Peyer's patch (tissue), 4 donors: Measurements from ENCODE around the gene CDH4. TPM values are rescaled to one million over a fixed set of nuclear protein-coding genes. Genes with fewer than 3 reads are reported as not detected.

Source experiments
- DNase-seq, 3 donors: peaks; one replicate each; pipeline ENCODE4 v3.0.0-alpha.2; 2017 to 2019
- H3K27ac ChIP-seq, 4 donors: fragments of 200-600 bp; sonication (generic); one replicate each; pipeline ENCODE4 v1.5.1; 2016 to 2019
- H3K27me3 ChIP-seq, 2 donors: fragments of 200-600 bp; sonication (generic); one replicate each; pipeline ENCODE4 v1.5.1; 2019
- H3K36me3 ChIP-seq, 3 donors: fragments of 200-600 bp; sonication (generic); one replicate each; pipeline ENCODE4 v1.5.1; 2016 to 2019
- H3K4me1 ChIP-seq, 4 donors: fragments of 200-600 bp; sonication (generic); one replicate each; pipeline ENCODE4 v1.5.1; 2016 to 2019
- H3K4me3 ChIP-seq, 4 donors: fragments of 200-600 bp; sonication (generic); 1 replicate in 3 of 4; 2 replicates in 1 of 4; pipeline ENCODE4 v1.5.1; 2016 to 2019; ENCODE audit warnings: mild to moderate bottlenecking in 1 of 4
- H3K9me3 ChIP-seq, 4 donors: fragments of 200-600 bp; sonication (generic); one replicate each; pipeline ENCODE4 v1.5.1; 2016 to 2019; ENCODE audit warnings: mild to moderate bottlenecking in 1 of 4
- POLR2A ChIP-seq, 2 donors: fragments of 450-650 bp; IDR thresholded peaks; one replicate each; pipeline ENCODE4 v1.5.1; 2017; ENCODE audit warnings: antibody characterized with exemption in 2 of 2, mild to moderate bottlenecking in 2 of 2, moderate library complexity in 2 of 2
- total RNA-seq, 4 donors: library from RNA; depleted of rRNA; stranded (reverse); fragments of >200 nt; gene quantifications; one replicate each; pipeline ENCODE4 v1.1.0, GENCODE V29; 2016
- TF ChIP-seq, protein P1 (sequence below), 6 experiments: fragments of 450-650 bp in 4 of 6; fragments of 200-600 bp in 2 of 6; sonication (generic) in 1 of 6; IDR thresholded peaks; one replicate each; pipeline ENCODE4 v1.5.1; 2017 to 2019; ENCODE audit warnings: antibody characterized with exemption in 6 of 6, mild to moderate bottlenecking in 3 of 6, moderate library complexity in 1 of 6

CDH4 gene
- total RNA-seq, 4 donors from 2014 or later: 0.27 TPM; not detected in 3

DNA sequence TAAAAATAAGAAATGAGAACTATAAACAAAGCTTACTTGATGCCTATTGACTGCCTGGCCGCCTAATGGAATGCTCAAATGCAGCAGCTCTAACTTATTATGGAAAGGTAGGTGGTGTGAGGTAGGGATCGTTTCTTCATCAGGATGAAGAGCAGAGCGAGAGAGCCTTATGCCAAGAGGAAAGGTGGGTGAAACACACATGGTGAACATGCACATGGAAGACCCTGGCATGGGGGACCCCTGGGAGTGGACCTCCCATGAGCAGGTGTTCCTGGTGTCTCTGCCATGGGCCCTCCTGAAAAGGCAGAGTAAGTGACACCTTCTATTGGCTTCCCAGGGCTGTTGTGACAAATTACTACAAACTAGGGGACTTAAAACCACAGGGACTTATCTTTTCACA, 130.1 kb downstream of the CDH4 start:
- Histone ChIP-seq H3K27me3 (no peaks in the 10 kb centered on the region), H3K4me1 (no peaks in the 10 kb centered on the region), H3K4me3 (no peak overlapping the region), H3K36me3 (no peaks in the 10 kb centered on the region), H3K27ac (no peak overlapping the region), H3K9me3 (no peaks in the 10 kb centered on the region)
- DNase-seq: no peak
- TF ChIP-seq, protein P1, sequence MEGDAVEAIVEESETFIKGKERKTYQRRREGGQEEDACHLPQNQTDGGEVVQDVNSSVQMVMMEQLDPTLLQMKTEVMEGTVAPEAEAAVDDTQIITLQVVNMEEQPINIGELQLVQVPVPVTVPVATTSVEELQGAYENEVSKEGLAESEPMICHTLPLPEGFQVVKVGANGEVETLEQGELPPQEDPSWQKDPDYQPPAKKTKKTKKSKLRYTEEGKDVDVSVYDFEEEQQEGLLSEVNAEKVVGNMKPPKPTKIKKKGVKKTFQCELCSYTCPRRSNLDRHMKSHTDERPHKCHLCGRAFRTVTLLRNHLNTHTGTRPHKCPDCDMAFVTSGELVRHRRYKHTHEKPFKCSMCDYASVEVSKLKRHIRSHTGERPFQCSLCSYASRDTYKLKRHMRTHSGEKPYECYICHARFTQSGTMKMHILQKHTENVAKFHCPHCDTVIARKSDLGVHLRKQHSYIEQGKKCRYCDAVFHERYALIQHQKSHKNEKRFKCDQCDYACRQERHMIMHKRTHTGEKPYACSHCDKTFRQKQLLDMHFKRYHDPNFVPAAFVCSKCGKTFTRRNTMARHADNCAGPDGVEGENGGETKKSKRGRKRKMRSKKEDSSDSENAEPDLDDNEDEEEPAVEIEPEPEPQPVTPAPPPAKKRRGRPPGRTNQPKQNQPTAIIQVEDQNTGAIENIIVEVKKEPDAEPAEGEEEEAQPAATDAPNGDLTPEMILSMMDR (IDR thresholded peaks at IDR 0.05): no peak
- no peak for TF ChIP-seq POLR2A (IDR thresholded peaks at IDR 0.05)

DNA sequence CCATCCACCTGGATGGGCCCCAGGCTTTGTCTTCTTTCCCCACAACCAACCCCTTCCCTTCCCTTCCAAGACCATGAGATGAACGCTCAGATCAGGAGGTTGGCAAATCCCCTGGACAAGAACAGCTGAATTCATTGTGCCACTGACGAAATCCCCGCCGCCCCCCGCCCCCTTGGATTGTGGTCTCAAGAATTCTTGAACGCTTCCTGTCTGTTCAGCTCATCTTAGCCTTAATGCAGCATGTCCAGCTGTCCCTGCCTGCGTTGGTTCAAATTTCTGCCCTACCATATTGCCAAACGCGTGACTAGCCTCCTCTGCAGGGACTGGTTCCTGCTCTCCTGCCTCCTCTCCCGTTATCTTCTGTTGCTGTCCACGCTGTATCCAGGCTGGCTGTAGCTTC, 133.2 kb downstream of the CDH4 start:
- Histone ChIP-seq H3K27ac (no peak overlapping the region), H3K27me3 (no peaks in the 10 kb centered on the region), H3K4me1 (no peaks in the 10 kb centered on the region), H3K36me3 (no peaks in the 10 kb centered on the region), H3K9me3 (no peaks in the 10 kb centered on the region), H3K4me3 (no peak overlapping the region)
- TF ChIP-seq, protein P1 (IDR thresholded peaks at IDR 0.05): no peak
- TF ChIP-seq POLR2A (IDR thresholded peaks at IDR 0.05): no peak
- no peak for DNase-seq

DNA sequence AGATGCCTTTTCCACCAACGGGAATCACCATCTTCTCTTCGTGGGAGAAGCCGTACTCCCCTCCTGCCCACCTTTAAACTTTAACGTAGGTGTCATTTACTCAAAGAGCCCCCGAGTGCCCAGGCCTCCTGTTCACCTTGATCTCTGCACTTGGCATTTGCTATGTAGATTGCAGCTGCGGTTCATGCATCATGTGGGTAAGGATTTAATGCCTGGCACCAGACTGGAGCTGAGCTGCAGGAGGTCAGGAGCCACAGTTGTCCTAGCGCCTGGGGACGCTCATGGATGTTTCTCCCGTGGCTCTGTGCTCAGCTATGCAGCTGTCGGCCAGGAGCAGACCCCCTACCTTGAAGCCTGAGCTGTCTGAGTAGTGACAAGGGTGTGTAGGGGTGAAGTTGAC, 133.7 kb downstream of the CDH4 start:
- no peak for TF ChIP-seq POLR2A (IDR thresholded peaks at IDR 0.05)
- TF ChIP-seq, protein P1 (IDR thresholded peaks at IDR 0.05): no peak
- Histone ChIP-seq H3K36me3 (no peaks in the 10 kb centered on the region), H3K27ac (no peak overlapping the region), H3K4me1 (no peaks in the 10 kb centered on the region), H3K9me3 (no peaks in the 10 kb centered on the region), H3K4me3 (no peak overlapping the region), H3K27me3 (no peaks in the 10 kb centered on the region)
- no peak for DNase-seq

DNA sequence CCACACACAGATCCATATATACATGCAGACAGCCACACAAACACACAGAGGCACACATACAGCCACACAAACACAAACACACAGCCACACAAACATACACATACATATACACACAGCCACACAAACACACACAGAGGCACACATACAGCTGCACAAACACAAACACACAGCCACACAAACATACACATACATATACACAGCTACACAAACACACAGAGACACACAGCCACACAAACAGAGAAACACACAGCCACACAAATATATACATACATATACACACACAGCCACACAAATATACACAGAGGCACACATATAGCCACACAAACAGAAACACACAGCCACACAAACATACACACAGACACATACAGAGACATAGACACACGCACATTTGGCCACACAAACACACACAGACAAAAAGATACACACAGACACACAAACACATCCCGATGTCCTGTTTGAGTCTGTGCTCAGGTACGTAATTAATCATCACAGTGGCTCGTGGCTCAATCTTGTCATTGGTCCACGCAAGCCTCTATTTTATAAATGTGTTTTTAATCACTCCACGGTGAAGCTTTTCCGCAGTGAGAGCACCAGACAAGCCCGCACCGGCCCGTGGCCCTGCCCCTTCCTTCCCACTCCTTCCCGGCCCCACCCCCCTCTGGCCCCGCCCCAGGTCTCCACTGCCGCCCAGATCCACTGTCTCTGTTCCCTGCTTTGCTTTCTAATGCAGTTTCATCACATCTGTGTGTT, 135.3 kb downstream of the CDH4 start:
- DNase-seq: no peak
- no peaks in the 10 kb centered on the region for H3K9me3 ChIP-seq
- H3K27ac ChIP-seq: no peak overlapping the region
- no peaks in the 10 kb centered on the region for H3K4me1 ChIP-seq
- H3K4me3 ChIP-seq: no peak overlapping the region
- no peaks in the 10 kb centered on the region for H3K27me3 ChIP-seq
- TF ChIP-seq POLR2A (IDR thresholded peaks at IDR 0.05): no peak
- TF ChIP-seq, protein P1 (IDR thresholded peaks at IDR 0.05): no peak
- no peaks in the 10 kb centered on the region for H3K36me3 ChIP-seq

DNA sequence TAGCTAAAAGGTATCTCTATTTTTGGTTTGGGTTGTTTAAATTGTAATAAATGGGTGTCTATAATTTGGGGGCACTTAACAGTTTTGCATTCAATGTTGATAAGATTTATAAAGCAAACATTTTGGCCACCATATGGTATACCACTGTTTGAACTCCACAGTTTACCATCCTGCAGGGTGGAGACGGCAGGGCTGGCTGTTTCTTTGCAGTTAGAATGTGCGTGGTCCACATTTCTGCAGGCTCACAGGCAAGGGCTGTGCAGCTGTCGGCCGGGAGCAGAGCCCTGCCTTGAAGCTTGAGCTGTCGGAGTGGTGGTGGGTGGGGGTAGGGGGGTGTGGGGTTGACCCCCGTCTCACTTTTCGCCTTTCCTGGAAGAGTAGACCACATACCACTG, 135.9 kb downstream of the CDH4 start:
- Histone ChIP-seq H3K27me3 (no peaks in the 10 kb centered on the region), H3K9me3 (no peaks in the 10 kb centered on the region), H3K4me1 (no peaks in the 10 kb centered on the region), H3K36me3 (no peaks in the 10 kb centered on the region), H3K27ac (no peak overlapping the region), H3K4me3 (no peak overlapping the region)
- no peak for TF ChIP-seq POLR2A (IDR thresholded peaks at IDR 0.05)
- no peak for DNase-seq

DNA sequence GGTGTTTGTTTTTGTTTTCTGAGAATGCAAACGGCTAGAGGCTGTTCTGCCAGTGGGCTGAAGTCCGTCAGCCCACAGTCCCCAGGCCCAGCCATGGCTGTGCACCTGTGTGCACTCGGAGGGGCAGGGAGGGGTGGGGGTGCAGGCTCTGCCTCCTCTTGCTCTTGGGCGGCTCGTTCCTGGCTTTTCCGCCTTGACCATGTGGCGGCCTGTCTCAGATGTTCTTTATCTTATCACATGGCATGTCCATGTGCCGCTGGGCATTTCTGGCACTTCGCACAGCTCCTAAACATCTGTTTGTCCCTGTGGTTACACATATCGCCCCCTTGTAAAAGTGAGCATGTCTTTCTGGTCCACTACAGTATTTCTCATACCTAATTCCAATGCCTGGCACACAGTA, 137.0 kb downstream of the CDH4 start:
- no peak overlapping the region for H3K27ac ChIP-seq

More for the DNA sequence above, 137.0 kb downstream of the CDH4 start:
- Histone ChIP-seq H3K27me3 (no peaks in the 10 kb centered on the region), H3K9me3 (no peaks in the 10 kb centered on the region), H3K36me3 (no peaks in the 10 kb centered on the region), H3K4me3 (no peak overlapping the region), H3K4me1 (no peaks in the 10 kb centered on the region)
- no peak for TF ChIP-seq POLR2A (IDR thresholded peaks at IDR 0.05)
- TF ChIP-seq, protein P1 (IDR thresholded peaks at IDR 0.05): no peak
- DNase-seq: no peak
